ENCODE data around the gene PPP1R9A.

The PPP1R9A gene

GRCh38 chr7:94907026-94907810 lies at the start of gene PPP1R9A:
PPP1R9A (plus strand) TSS chr7:94907594; CDS start chr7:94910114, 2,520 bp downstream.
- DNase-seq (ENCODE audit: low read depth): no peak

DNA sequence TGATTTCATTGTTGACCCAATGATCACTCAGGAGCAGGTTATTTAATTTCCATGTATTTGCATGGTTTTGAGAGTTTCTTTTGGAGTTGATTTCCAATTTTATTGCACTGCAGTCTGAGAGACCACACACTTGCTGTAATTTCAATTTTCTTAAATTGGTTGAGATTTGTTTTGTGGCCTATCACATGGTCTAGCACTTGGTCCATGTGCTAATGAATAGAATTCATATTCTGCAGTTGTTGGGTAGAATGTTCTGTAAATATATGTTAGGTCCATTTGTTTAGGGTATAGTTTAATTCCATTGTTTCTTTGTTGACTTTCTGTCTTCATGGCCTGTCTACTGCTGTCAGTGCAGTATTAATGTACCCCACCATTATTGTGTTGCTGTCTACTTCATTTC lies 36.3 kb upstream of the PPP1R9A start:
- no peak for DNase-seq (ENCODE audit: low read depth)

- no peak for DNase-seq (ENCODE audit: low read depth)
These were observed 34.2 kb upstream of the PPP1R9A start for GRCh38 chr7:94873239-94873638.

DNA sequence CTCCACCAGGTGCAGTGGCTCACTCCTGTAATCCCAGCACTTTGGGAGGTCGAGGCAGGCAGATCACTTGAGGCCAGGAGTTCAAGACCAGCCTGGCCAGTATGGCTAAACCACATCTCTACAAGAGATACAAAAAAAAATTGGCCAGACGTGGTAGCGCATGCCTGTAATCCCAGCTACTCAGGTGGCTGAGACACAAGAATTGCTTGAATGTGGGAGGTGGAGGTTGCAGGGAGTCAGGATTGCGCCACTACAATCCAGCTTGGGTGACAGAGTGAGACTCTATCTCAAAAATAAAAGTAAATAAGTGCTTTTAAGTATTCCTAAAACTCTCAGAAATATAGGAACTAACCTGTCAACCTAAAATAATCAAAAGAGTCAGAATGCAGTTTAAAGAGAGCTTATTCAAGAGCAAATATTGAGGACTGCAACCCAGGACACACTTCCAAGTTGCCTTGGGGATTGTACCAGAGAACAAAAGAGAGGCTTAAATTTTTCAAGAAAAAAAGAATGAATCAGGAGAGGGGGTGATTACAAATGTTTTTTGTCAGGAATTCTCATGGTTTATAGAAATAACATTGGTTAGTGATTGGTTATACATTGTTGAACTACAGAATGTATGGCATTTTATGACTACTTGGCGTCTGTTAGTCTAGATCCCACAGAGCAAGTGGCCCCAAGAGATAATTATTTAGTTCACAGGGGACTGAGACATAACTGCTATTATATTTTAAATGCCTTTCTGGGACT lies 33.2 kb upstream of the PPP1R9A start:
- no peak for DNase-seq (ENCODE audit: low read depth)

DNA sequence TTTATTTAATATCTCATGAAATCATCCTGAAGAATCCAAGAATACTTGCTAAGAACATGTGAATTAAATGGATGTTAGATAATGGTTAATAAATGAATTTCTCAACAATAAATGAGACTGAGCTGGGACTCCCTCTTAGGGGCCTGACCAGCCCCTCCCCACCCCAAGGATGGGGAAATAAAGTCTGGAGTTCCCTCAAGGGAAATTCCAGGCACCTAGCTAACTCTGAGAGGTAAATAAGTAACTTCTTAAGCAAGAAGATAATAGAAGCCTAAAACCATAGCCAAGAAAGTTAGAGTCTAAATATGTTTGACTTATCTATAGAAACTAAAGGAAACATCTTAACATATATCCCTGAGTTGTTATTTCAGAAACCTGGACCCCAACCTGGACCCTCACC lies 32.2 kb upstream of the PPP1R9A start:
- no peak for DNase-seq (ENCODE audit: low read depth)

GRCh38 chr7:94877731-94878670 lies 29.4 kb upstream of the PPP1R9A start:
- DNase-seq (ENCODE audit: low read depth): no peak

DNA sequence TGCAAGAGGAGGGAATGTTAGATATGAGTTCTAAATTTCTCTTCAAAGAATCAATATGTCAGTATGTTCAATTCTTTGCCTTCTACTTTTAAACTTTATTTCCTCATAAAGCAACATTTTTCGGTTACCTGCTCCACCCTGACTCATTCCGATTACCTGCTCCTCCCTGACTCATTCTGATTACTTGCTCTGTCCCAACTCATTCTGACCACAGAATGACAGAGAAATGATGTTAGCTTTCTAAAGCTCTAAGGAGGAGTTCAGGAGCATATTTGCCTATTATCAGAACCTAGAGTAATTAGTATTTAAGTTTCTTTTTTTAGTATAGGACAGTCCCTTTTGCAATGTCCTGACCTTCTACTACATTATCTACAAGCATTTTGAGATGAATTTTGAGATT lies 24.5 kb upstream of the PPP1R9A start:
- no peak for DNase-seq (ENCODE audit: low read depth)

- no peak for DNase-seq (ENCODE audit: low read depth)
These were observed 23.8 kb upstream of the PPP1R9A start for GRCh38 chr7:94883616-94884015.

- DNase-seq (ENCODE audit: low read depth): no peak
These were observed 18.8 kb upstream of the PPP1R9A start for GRCh38 chr7:94888551-94888950.

DNA sequence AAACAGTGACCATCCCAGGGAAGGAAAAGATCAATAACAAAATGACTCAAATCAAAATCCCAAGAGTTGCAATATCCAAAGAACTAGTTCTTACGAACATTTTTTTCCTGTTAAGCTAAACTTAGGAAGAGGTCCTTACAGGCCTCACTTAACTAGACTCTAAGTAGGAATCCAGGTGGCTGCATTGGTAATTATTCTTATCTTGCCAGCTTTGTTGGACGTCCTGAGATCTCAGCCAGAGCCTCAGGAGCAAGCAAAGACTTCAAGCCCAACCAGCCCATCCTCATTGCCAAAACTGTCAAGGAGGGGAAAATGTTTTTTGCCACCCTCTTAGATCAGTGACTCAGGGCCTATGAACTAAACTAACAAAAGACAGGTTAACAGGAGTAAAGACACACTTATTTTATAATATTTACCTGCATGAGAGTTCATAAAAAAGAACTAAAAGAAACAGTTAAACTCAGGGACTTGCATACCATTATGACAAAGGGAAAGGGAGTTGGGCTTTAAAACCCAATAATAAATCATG lies 18.3 kb upstream of the PPP1R9A start:
- DNase-seq (ENCODE audit: low read depth): no peak

GRCh38 chr7:94890216-94890615 lies 17.2 kb upstream of the PPP1R9A start:
- no peak for DNase-seq (ENCODE audit: low read depth)

- DNase-seq (ENCODE audit: low read depth): no peak
These were observed 13.7 kb upstream of the PPP1R9A start for GRCh38 chr7:94893661-94894060.

DNA sequence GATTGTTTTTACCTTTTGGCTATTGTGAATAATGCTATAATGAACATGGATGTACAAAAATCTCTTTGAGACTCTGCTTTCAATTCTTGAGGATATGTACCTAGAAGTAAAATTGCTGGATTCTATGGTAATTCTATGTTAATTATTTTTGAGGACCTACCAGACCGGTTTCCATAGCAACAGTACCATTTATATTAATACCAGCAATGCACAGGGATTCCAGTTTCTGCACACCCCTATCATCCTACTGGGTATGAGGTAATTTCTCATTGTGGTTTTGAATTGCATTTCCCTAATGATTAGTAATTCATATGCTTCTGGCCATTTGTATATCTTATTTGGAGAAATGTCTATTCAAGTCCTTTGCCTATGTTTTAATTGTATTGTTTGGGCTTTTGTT lies 9.9 kb upstream of the PPP1R9A start:
- DNase-seq (ENCODE audit: low read depth): no peak

GRCh38 chr7:94898340-94898739 lies 9.1 kb upstream of the PPP1R9A start:
- DNase-seq (ENCODE audit: low read depth): no peak

DNA sequence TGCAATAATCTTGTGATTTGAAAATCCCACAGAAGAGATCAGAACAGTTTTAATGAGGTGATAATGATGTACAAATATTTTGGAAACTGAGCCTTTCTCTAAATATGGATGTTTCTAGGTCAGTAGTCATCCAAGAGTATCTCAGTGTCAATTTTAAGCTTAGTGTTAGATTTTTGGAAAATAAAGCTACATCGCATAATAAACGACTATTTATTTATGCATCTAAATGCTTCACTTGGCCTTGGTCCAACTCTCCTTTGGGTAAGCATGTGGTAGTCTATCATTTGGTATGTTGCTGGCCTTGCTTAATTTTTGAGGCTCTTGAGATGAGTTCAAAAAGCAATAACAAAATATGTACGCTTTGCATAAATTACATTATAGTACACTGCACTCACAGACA lies 5.4 kb upstream of the PPP1R9A start:
- no peak for DNase-seq (ENCODE audit: low read depth)

DNA sequence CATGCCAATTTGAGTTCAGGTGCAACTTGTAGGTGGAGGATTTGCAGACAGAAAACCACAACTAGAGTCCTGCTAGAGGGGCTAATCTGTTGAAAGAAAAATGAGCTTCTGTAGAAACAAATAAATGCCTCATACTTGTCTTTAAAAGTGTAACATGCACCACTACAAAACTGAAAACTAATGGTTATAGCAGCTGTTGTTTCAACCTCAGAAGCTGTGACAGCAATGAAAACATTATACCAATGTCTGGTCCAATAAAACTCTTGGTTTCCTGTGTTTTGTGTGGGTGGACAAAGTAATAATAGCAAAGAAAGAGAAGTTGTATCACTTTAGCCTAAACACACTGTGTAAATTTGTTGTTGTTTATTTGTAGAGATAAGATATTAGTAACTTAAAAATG lies 3.4 kb upstream of the PPP1R9A start:
- no peak for DNase-seq (ENCODE audit: low read depth)

GRCh38 chr7:94904982-94905381 lies 2.4 kb upstream of the PPP1R9A start:
- no peak for DNase-seq (ENCODE audit: low read depth)

GRCh38 chr7:94906065-94906851 lies 1.1 kb upstream of the PPP1R9A start:
- DNase-seq (ENCODE audit: low read depth): no peak

DNA sequence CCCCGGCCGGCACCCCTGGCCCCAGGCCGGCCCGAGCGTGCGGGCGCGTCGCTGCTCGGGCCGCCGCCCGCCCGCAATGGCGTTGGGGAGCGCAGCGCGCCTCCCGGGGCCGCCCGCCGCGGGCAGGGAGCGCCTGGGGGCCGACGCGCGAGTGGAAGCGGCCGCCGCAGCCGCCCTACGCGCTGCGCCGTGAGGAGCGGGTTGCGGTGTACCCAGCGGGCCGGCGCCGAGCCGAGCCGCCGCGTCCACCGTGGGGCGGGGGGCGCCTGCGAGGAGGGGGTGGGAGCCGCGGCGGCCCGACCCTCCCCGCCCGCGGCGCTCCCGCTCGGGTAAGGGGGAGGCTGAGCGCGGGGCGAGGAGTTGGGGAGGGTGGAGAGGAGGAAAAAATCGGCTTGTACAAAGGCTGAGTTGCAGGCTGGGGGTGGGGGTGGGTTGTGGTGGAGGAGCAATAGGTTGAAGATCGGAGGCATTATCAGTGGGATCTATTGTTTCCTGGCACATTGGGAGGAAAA lies 473 bp downstream of the PPP1R9A start:
- no peak for DNase-seq (ENCODE audit: low read depth)

- DNase-seq (ENCODE audit: low read depth): no peak
These were observed 1.2 kb downstream of the PPP1R9A start for GRCh38 chr7:94908323-94909178.

All from GM04503 (cell line).